Vagina (tissue), 2 donors: ENCODE results near the gene VPS41.

Experiments
- CTCF ChIP-seq, 3 experiments: fragments of 450-650 bp in 2 of 3; fragments of 200-600 bp in 1 of 3; sonication (generic) in 1 of 3; IDR thresholded peaks; one replicate each; pipeline ENCODE4 v1.5.1; 2017 to 2019; ENCODE audit warnings: antibody characterized with exemption in 3 of 3, mild to moderate bottlenecking in 2 of 3, moderate library complexity in 2 of 3
- POLR2A ChIP-seq, 2 donors: fragments of 450-650 bp; IDR thresholded peaks; one replicate each; pipeline ENCODE4 v1.6.1; 2017; ENCODE audit warnings: antibody characterized with exemption in 2 of 2, mild to moderate bottlenecking in 2 of 2, moderate library complexity in 2 of 2

GRCh38 chr7:38834357-38834756 is 74.6 kb downstream of the VPS41 start:
- TF ChIP-seq CTCF (IDR thresholded peaks at IDR 0.05), result no peak
- no peak for TF ChIP-seq POLR2A (IDR thresholded peaks at IDR 0.05)
